ENCODE measurements around the gene ERC1. TPM values are rescaled to one million over a fixed set of nuclear protein-coding genes. Genes with fewer than 3 reads are reported as not detected.

Gene ERC1
- total RNA-seq, 1 donor from 2014 or later, result 82.2 TPM

DNA sequence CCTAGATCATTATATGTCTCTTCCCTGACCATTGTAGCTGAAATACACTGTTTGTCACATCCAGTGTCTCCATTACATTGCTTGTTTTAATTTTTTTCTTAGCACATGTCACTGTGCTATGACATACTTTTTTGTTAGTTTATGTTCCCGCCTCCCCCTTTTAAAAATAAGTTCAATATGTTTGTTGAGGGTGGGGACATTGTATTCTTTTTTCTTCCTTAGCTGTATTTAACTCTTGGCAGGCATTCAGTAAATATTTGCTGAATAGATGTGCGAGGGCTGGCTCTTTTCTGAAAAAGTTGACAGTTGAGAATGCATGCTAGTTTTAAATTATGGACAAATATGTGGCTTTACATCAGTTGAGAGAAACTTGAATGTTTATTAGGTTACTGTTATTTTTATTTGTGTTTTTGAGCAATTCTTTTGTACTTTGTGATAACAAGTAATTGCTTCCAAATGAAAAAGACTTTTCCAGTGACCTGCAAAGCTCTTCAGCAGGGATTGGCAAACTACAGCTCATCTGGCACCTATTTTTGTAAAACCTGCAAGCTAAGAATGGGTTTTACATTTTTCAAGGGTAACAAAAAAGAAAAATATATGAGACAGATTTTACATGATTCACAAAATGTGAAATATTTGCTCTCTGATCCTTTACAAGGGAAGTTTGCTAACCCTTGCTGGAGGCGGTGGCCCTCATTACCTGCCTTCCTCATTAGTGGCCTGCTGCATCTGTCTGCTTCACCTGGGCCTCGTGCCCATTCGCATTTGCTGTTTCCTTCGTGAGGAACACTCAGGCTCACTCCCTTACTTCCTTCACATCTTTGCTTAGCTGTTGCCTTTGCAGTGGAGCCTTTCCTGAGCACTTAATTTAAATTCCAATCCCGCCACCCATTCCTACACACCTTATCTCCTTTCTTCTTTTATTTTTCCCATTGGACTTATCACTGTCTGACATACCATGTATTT is 229.4 kb downstream of the ERC1 start:
- Mint-ChIP-seq H3K9me3 (ENCODE audit: unreplicated experiment) (no peaks in the 10 kb centered on the region), H3K36me3 (ENCODE audit: unreplicated experiment) (no peaks in the 10 kb centered on the region), H3K4me3 (ENCODE audit: unreplicated experiment) (no peak overlapping the region), H3K4me1 (ENCODE audit: low read depth, unreplicated experiment) (peaks cover 4% of the 10 kb centered on the region), H3K27ac (ENCODE audit: unreplicated experiment) (no peak overlapping the region), H3K27me3 (ENCODE audit: unreplicated experiment) (no peaks in the 10 kb centered on the region)
- TF ChIP-seq, protein P1, sequence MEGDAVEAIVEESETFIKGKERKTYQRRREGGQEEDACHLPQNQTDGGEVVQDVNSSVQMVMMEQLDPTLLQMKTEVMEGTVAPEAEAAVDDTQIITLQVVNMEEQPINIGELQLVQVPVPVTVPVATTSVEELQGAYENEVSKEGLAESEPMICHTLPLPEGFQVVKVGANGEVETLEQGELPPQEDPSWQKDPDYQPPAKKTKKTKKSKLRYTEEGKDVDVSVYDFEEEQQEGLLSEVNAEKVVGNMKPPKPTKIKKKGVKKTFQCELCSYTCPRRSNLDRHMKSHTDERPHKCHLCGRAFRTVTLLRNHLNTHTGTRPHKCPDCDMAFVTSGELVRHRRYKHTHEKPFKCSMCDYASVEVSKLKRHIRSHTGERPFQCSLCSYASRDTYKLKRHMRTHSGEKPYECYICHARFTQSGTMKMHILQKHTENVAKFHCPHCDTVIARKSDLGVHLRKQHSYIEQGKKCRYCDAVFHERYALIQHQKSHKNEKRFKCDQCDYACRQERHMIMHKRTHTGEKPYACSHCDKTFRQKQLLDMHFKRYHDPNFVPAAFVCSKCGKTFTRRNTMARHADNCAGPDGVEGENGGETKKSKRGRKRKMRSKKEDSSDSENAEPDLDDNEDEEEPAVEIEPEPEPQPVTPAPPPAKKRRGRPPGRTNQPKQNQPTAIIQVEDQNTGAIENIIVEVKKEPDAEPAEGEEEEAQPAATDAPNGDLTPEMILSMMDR (IDR thresholded peaks at IDR 0.05; ENCODE audit: partially characterized antibody, unreplicated experiment), result no peak
- DNase-seq, result no peak

DNA sequence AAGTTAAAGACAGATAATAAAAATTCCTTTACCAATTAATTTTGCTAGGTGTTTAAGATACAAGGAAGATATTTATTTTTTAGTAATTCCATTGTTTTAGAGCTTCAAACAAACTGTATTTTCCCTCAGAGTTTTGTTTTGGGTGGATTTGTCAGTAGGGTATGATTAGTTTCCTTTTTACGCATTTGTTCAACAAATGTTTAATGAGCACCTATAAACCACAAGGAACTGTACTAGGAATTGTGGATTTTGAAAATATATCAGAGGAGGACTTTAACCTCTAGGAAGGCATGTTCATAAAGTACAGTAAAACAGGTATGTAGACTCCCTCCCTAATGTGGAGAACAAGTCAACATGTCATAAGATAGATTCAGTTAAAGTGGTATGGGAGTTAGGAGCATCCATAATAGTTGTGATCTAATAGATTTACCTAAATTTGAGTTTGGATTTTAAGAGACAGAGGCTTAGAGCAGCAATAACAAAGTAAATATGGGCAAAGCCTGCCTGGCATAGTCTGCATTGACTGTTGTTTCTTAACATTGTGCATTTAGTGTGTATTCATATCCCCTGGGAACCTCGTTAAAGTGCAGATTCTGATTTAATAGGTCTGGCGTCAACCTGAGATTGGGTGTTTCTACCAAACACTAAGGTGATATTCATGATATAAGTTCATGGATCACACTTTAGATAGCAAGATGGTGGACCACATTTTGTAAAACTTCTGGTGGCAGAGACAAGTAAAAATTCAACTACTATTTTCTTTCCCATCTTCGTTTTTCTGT is 232.0 kb downstream of the ERC1 start:
- Mint-ChIP-seq H3K27ac (ENCODE audit: unreplicated experiment) (no peak overlapping the region), H3K4me1 (ENCODE audit: low read depth, unreplicated experiment) (peaks cover 4% of the 10 kb centered on the region), H3K36me3 (ENCODE audit: unreplicated experiment) (no peaks in the 10 kb centered on the region), H3K9me3 (ENCODE audit: unreplicated experiment) (no peaks in the 10 kb centered on the region), H3K4me3 (ENCODE audit: unreplicated experiment) (no peak overlapping the region), H3K27me3 (ENCODE audit: unreplicated experiment) (no peaks in the 10 kb centered on the region)
- DNase-seq, result no peak
- TF ChIP-seq, protein P1 (IDR thresholded peaks at IDR 0.05; ENCODE audit: partially characterized antibody, unreplicated experiment), result no peak

DNA sequence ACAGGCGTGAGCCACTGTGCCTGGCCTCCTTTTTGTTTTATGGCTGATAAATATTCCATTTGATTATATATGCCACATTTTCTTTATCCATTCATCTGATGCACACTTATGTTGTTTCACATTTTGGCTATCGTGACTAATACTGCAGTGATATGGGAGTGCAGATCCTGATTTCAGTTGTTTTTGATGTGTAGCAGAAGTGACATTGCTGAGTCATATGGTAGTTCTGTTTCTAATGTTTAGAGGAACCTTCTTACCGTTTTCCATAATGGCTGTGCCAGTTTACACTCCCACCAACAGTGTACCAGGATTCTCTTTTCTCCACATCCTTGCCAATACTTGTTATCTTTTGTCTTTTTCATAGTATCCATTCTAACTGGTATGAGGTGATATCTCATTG is 235.9 kb downstream of the ERC1 start:
- Mint-ChIP-seq H3K4me1 (ENCODE audit: low read depth, unreplicated experiment) (peaks cover 4% of the 10 kb centered on the region), H3K27ac (ENCODE audit: unreplicated experiment) (no peak overlapping the region), H3K27me3 (ENCODE audit: unreplicated experiment) (no peaks in the 10 kb centered on the region), H3K36me3 (ENCODE audit: unreplicated experiment) (no peaks in the 10 kb centered on the region), H3K9me3 (ENCODE audit: unreplicated experiment) (no peaks in the 10 kb centered on the region), H3K4me3 (ENCODE audit: unreplicated experiment) (no peak overlapping the region)
- TF ChIP-seq, protein P1 (IDR thresholded peaks at IDR 0.05; ENCODE audit: partially characterized antibody, unreplicated experiment), result no peak
- DNase-seq, result no peak

DNA sequence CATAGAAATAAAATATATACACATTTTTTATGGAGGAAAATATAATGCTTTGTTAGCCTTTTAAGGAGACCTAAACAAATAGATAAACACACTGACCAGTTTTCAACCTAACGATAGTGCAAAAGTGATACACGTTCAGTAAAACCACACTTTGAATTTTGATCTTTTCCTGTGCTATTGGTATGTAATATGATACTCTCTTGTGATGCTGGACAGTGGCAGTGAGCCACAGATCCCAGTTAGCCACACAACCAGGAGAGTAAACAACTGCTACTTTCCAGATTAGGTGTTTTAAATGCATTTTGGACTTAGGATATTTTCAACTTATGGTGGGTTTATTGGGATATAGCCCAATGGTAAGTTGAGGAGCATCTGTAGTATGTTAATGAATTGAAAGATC is 243.1 kb downstream of the ERC1 start:
- no peak overlapping the region for H3K27ac Mint-ChIP-seq (ENCODE audit: unreplicated experiment)
- no peaks in the 10 kb centered on the region for H3K36me3 Mint-ChIP-seq (ENCODE audit: unreplicated experiment)
- H3K9me3 Mint-ChIP-seq (ENCODE audit: unreplicated experiment), result no peaks in the 10 kb centered on the region
- TF ChIP-seq, protein P1 (IDR thresholded peaks at IDR 0.05; ENCODE audit: partially characterized antibody, unreplicated experiment), result no peak
- DNase-seq, result no peak
- no peaks in the 10 kb centered on the region for H3K27me3 Mint-ChIP-seq (ENCODE audit: unreplicated experiment)
- no peaks in the 10 kb centered on the region for H3K4me1 Mint-ChIP-seq (ENCODE audit: low read depth, unreplicated experiment)
- H3K4me3 Mint-ChIP-seq (ENCODE audit: unreplicated experiment), result no peak overlapping the region

Data from glutamatergic neuron (in vitro differentiated cells).